Endothelial cell of umbilical vein (primary cell): ENCODE results near the gene RAC2. TPM values are rescaled to one million over a fixed set of nuclear protein-coding genes. Genes with fewer than 3 reads are reported as not detected.

Source experiments
- BruUV-seq: library from RNA; stranded (reverse); fragments of 400-500 nt; replicated peaks from 2 replicates; lab custom pipeline; 2021; lab: Mats Ljungman, UMichigan
- CTCF ChIA-PET: fragments of 300-600, 350-600 bp; sonication (Branson Sonifier 250); formaldehyde crosslinking; loops from one replicate; lab custom pipeline; 2021; ENCODE audit warnings: antibody characterized with exemption, inconsistent platforms; lab: Charles Lee
- POLR2A ChIA-PET: fragments of 300-600, 350-600 bp; sonication (Branson Sonifier 250); formaldehyde crosslinking; loops from one replicate; lab custom pipeline; 2021; ENCODE audit warnings: antibody characterized with exemption, inconsistent platforms; lab: Charles Lee
- DNase-seq: peaks from one replicate; pipeline ENCODE4 v3.0.0-alpha.2; 2011; ENCODE audit warnings: low read depth, low spot score
- FAIRE-seq: peaks from 2 replicates; lab custom pipeline; 2011; peaks lifted over from hg19 to GRCh38; lab: Jason Lieb, UNC
- H2AFZ ChIP-seq: 2 replicates; pipeline ENCODE4 v1.6.0; 2012; ENCODE audit warnings: low read depth, low read length, control low read depth, inconsistent platforms
- H3K27ac ChIP-seq: 2 replicates; pipeline ENCODE4 v1.5.1; 2011; ENCODE audit warnings: low read depth, mild to moderate bottlenecking, control low read depth, low read length, moderate library complexity; ENCODE audit not compliant: insufficient read depth
- H3K27me3 ChIP-seq, 2 experiments: 2 replicates each; pipeline versions ENCODE4 v1.6.0 to v1.6.1; 2011; ENCODE audit warnings: low read length in 2 of 2, mixed read lengths in 1 of 2; ENCODE audit not compliant: control insufficient read depth in 2 of 2, insufficient read depth in 2 of 2
- H3K36me3 ChIP-seq, 2 experiments: 2 replicates in 1 of 2; 3 replicates in 1 of 2; pipeline ENCODE4 v1.5.1; 2011; ENCODE audit warnings: low read length in 2 of 2, mild to moderate bottlenecking in 1 of 2, moderate library complexity in 1 of 2; ENCODE audit not compliant: control insufficient read depth in 2 of 2, insufficient read depth in 2 of 2; ENCODE audit errors: extremely low read depth in 1 of 2
- H3K4me1 ChIP-seq: 3 replicates; pipeline ENCODE4 v1.5.1; 2011; ENCODE audit warnings: mild to moderate bottlenecking, low read length; ENCODE audit not compliant: control insufficient read depth, insufficient read depth; ENCODE audit errors: extremely low read depth
- H3K4me2 ChIP-seq: 2 replicates; pipeline ENCODE4 v1.6.1; 2011; ENCODE audit warnings: low read length, control low read depth, mixed read lengths; ENCODE audit not compliant: insufficient read depth
- H3K4me3 ChIP-seq, 3 experiments: fragments of 200-600 bp in 1 of 3; sonication (generic), shearing (Covaris generic) in 1 of 3; replicated peaks in 1 of 3; 2 replicates each; pipeline ENCODE4 v1.5.1; 2011 to 2016; ENCODE audit warnings: control low read depth in 3 of 3, low read length in 3 of 3, mild to moderate bottlenecking in 2 of 3, inconsistent platforms in 1 of 3, low read depth in 1 of 3, moderate library complexity in 1 of 3; ENCODE audit not compliant: insufficient read depth in 1 of 3
- H3K79me2 ChIP-seq: 2 replicates; pipeline ENCODE4 v1.6.0; 2012; ENCODE audit warnings: low read length, inconsistent platforms; ENCODE audit not compliant: control insufficient read depth, insufficient read depth
- H3K9ac ChIP-seq: replicated peaks from 2 replicates; pipeline ENCODE3; 2011; ENCODE audit warnings: low read length, control low read depth; ENCODE audit not compliant: insufficient read depth; ENCODE audit errors: extremely low read depth
- H3K9me1 ChIP-seq: replicated peaks from 3 replicates; pipeline ENCODE4 v1.6.0; 2011; ENCODE audit warnings: mild to moderate bottlenecking, low read length; ENCODE audit not compliant: control insufficient read depth, insufficient read depth; ENCODE audit errors: extremely low read depth
- H3K9me3 ChIP-seq: replicated peaks from 2 replicates; pipeline ENCODE4 v1.5.1; 2012; ENCODE audit warnings: low read length, inconsistent platforms; ENCODE audit not compliant: control insufficient read depth, insufficient read depth
- H4K20me1 ChIP-seq: replicated peaks from 2 replicates; pipeline ENCODE3; 2011; ENCODE audit warnings: mild to moderate bottlenecking, low read length; ENCODE audit not compliant: control insufficient read depth, insufficient read depth; ENCODE audit errors: extremely low read depth
- CTCF ChIP-seq, 2 donors: IDR thresholded peaks; 1 replicate in 1 of 2; 2 replicates in 1 of 2; pipeline ENCODE4 v1.5.1; 2011; ENCODE audit warnings: low read length in 2 of 2, mild to moderate bottlenecking in 2 of 2, moderate library complexity in 2 of 2, control low read depth in 1 of 2, inconsistent platforms in 1 of 2, low read depth in 1 of 2; ENCODE audit not compliant: insufficient read depth in 1 of 2; ENCODE audit errors: extremely low read depth in 1 of 2
- EZH2 ChIP-seq: IDR thresholded peaks from 2 replicates; pipeline ENCODE4 v1.6.1; 2012; ENCODE audit warnings: borderline replicate concordance, low read depth, mild to moderate bottlenecking, moderate library complexity, low read length, inconsistent platforms; ENCODE audit not compliant: severe bottlenecking
- FOS ChIP-seq: IDR thresholded peaks from 2 replicates; pipeline ENCODE4 v1.6.1; 2011; ENCODE audit warnings: mild to moderate bottlenecking, low read length, moderate library complexity, borderline replicate concordance; ENCODE audit not compliant: insufficient read depth
- MAX ChIP-seq: IDR thresholded peaks from 2 replicates; pipeline ENCODE4 v1.6.1; 2011; ENCODE audit not compliant: insufficient read depth, insufficient read length
- MYC ChIP-seq: IDR thresholded peaks from one replicate; pipeline ENCODE4 v1.6.1; 2011; ENCODE audit warnings: mild to moderate bottlenecking, low read depth, low read length
- POLR2A ChIP-seq: IDR thresholded peaks from 2 replicates; pipeline ENCODE4 v1.6.1; 2012; ENCODE audit warnings: low read depth, mild to moderate bottlenecking, control low read depth, low read length
- dilution Hi-C: fragments of 300-500 bp; cut with MboI; formaldehyde crosslinking; loops from one replicate; pipeline ENCODE4 v1.15.0; 2019; ENCODE audit warnings: low sequenced_read_pairs; ENCODE audit not compliant: extremely low pct_ligation_motif_present
- intact Hi-C: fragments of 100-400 bp; cut with micrococcal nuclease; formaldehyde crosslinking; loops from one replicate; pipeline ENCODE4 v1.10.0; 2022
- polyA plus RNA-seq, 4 experiments: library from polyadenylated mRNA; depleted of rRNA in 3 of 4; stranded (reverse) in 3 of 4; unstranded in 1 of 4; fragments of >200 nt; gene quantifications; 2 replicates each; pipeline versions ENCODE4 v1.2.1 to v1.2.3, GENCODE V29; 2011 to 2012; ENCODE audit warnings: missing spikeins in 1 of 4
- total RNA-seq: library from RNA; stranded (reverse); gene quantifications from 2 replicates; pipeline ENCODE4 v1.2.3, GENCODE V29; 2021

The RAC2 gene
- total and polyA plus RNA-seq, 2 donors (not counting 3 experiments of a cell fraction or from before 2014, with no cell fraction given), result 122 to 181 TPM

- intact Hi-C loops (no loop called here), dilution Hi-C loops (no loop called here)
- ChIA-PET POLR2A (no interaction called here), CTCF (interaction anchor here (0.9 to 5.5 kb wide), 5 partner anchors 10 to 46 kb away, joined by 3 to 54 read pairs (median 7); partner anchors contain the start of gene C1QTNF6)
- Histone ChIP-seq H2AFZ (no peak overlapping the region), H3K27me3 (no peaks in the 10 kb centered on the region), H3K4me2 (peak overlapping the region; percentile 38), H3K36me3 (no peaks in the 10 kb centered on the region), H3K79me2 (no peaks in the 10 kb centered on the region), H3K4me1 (peaks cover 30% of the 10 kb centered on the region), H3K27ac (peak overlapping the region; percentile 82), H3K9me1 (no peaks in the 10 kb centered on the region), H3K9me3 (no peaks in the 10 kb centered on the region), H4K20me1 (no peaks in the 10 kb centered on the region), H3K9ac (peak overlapping the region; percentile 44), H3K4me3 (no peak overlapping the region)
- TF ChIP-seq MYC (no peak), EZH2 (no peak), MAX (no peak), CTCF (IDR thresholded peaks at IDR 0.05; ENCODE audit: extremely low read depth in 1 of 2, insufficient read depth in 1 of 2, low read depth in 1 of 2, low read length in 2 of 2) (no peak), FOS (no peak), POLR2A (no peak)
- no TSS peak for BruUV-seq
- FAIRE-seq (no peak), DNase-seq (no peak)
These were observed 66.8 kb downstream of the RAC2 start for GRCh38 chr22:37177221-37177620.
